Natural killer cell (primary cell): ENCODE results near the gene CCDC180. TPM values are rescaled to one million over a fixed set of nuclear protein-coding genes. Genes with fewer than 3 reads are reported as not detected.

Experiments used
- ATAC-seq, 3 donors: fragments of 150-1000 bp in 2 of 3; fragments of 200-7000 bp in 1 of 3; cut with Tn5 transposase; 1 replicate in 1 of 3; 2 replicates in 2 of 3; pipeline ENCODE4 v1.10.0; 2021; ENCODE audit warnings: mild to moderate bottlenecking in 2 of 3, moderate library complexity in 2 of 3
- DNase-seq, 2 donors: peaks; one replicate each; pipeline versions ENCODE4 v3.0.0 to v3.0.0-alpha.2; 2013 to 2021; ENCODE audit warnings: mixed read lengths in 1 of 2
- H3K27ac ChIP-seq: one replicate; pipeline ENCODE4 v1.5.1; 2013; ENCODE audit warnings: mild to moderate bottlenecking, low read length
- H3K27me3 ChIP-seq: one replicate; pipeline ENCODE4 v1.6.1; 2013; ENCODE audit warnings: low read length; ENCODE audit not compliant: control insufficient read depth, insufficient read depth
- H3K36me3 ChIP-seq: one replicate; pipeline ENCODE4 v1.6.1; 2013; ENCODE audit warnings: low read length; ENCODE audit not compliant: control insufficient read depth, insufficient read depth
- H3K4me1 ChIP-seq: one replicate; pipeline ENCODE4 v1.6.1; 2013; ENCODE audit warnings: low read length; ENCODE audit not compliant: control insufficient read depth, insufficient read depth
- H3K4me3 ChIP-seq: one replicate; pipeline ENCODE4 v1.5.1; 2013; ENCODE audit warnings: low read length
- H3K9me3 ChIP-seq: one replicate; pipeline ENCODE4 v1.6.1; 2013; ENCODE audit warnings: low read length; ENCODE audit not compliant: control insufficient read depth, insufficient read depth
- H3K27ac Mint-ChIP-seq, 2 donors: one replicate each; pipeline ENCODE4 v1.8.0; 2022; ENCODE audit warnings: mild to moderate bottlenecking in 2 of 2, mixed read lengths in 2 of 2, moderate library complexity in 1 of 2
- H3K27me3 Mint-ChIP-seq, 2 donors: one replicate each; pipeline ENCODE4 v1.8.0; 2022; ENCODE audit warnings: low read depth in 2 of 2, mixed read lengths in 2 of 2
- H3K36me3 Mint-ChIP-seq: one replicate; pipeline ENCODE4 v1.8.0; 2022; ENCODE audit warnings: mixed read lengths
- H3K4me1 Mint-ChIP-seq, 2 donors: one replicate each; pipeline ENCODE4 v1.8.0; 2022; ENCODE audit warnings: mixed read lengths in 2 of 2
- H3K4me3 Mint-ChIP-seq: one replicate; pipeline ENCODE4 v1.8.0; 2022; ENCODE audit warnings: mild to moderate bottlenecking, moderate library complexity, mixed read lengths
- H3K9me3 Mint-ChIP-seq, 2 donors: one replicate each; pipeline ENCODE4 v1.8.0; 2022; ENCODE audit warnings: mixed read lengths in 2 of 2
- CTCF ChIP-seq: fragments of 200-600 bp; IDR thresholded peaks from one replicate; pipeline ENCODE4 v1.8.0; 2022; ENCODE audit warnings: antibody characterized with exemption
- WGBS: methylation state at CpG from one replicate; pipeline ENCODE4 v1.1.7; 2013; ENCODE audit warnings: missing lambda C conversion rate; ENCODE audit not compliant: insufficient coverage; 5-methylcytosine and 5-hydroxymethylcytosine counted together
- intact Hi-C: fragments of 100-400 bp; cut with micrococcal nuclease; formaldehyde crosslinking; loops from one replicate; pipeline ENCODE4 v1.14.2; 2022
- total RNA-seq, 4 donors: library from RNA; stranded (reverse); fragments of 120-200 nt in 1 of 4; gene quantifications; one replicate each; pipeline versions ENCODE4 v1.2.3 to v1.2.4, GENCODE V29; 2013 to 2022

Gene CCDC180
- total RNA-seq, 3 donors from 2014 or later (not counting 1 experiment from before 2014, with no cell fraction given): 11.9 to 17.8 (median 15.1) TPM

- no peak for ATAC-seq
- 100% methylated on average over 1 of the region's 2 CpGs for WGBS
- no peak for TF ChIP-seq CTCF
- Mint-ChIP-seq H3K4me3 (no peak overlapping the region), H3K27ac (no peak overlapping the region), H3K9me3 (no peaks in the 10 kb centered on the region), H3K36me3 (peaks cover 42% of the 10 kb centered on the region), H3K4me1 (no peaks in the 10 kb centered on the region), H3K27me3 (no peaks in the 10 kb centered on the region)
- Histone ChIP-seq H3K4me3 (no peak overlapping the region), H3K4me1 (no peaks in the 10 kb centered on the region), H3K27me3 (no peaks in the 10 kb centered on the region), H3K9me3 (no peaks in the 10 kb centered on the region), H3K27ac (no peak overlapping the region), H3K36me3 (peaks cover 37% of the 10 kb centered on the region)
- no peak for DNase-seq
- intact Hi-C loops: no loop called here
Measured at GRCh38 chr9:97284798-97285197, 22.7 kb upstream of the CCDC180 start.

GRCh38 chr9:97292200-97292599 is 15.3 kb upstream of the CCDC180 start:
- no peaks in the 10 kb centered on the region for H3K27me3 Mint-ChIP-seq
- H3K36me3 Mint-ChIP-seq: peaks cover 25% of the 10 kb centered on the region
- ATAC-seq (no peak), DNase-seq (no peak)
- TF ChIP-seq CTCF: no peak
- no peaks in the 10 kb centered on the region for H3K9me3 ChIP-seq
- no peak overlapping the region for H3K4me3 Mint-ChIP-seq
- H3K4me3 ChIP-seq: no peak overlapping the region
- H3K4me1 Mint-ChIP-seq: peaks cover 13 to 18% of the 10 kb centered on the region in 2 donors
- no peak overlapping the region for H3K27ac Mint-ChIP-seq
- no peaks in the 10 kb centered on the region for H3K9me3 Mint-ChIP-seq
- 96% methylated on average over 3 of the region's 3 CpGs for WGBS
- no peak overlapping the region for H3K27ac ChIP-seq
- peaks cover 11% of the 10 kb centered on the region for H3K4me1 ChIP-seq
- intact Hi-C loops: no loop called here
- no peaks in the 10 kb centered on the region for H3K27me3 ChIP-seq
- H3K36me3 ChIP-seq: peaks cover 38% of the 10 kb centered on the region

- no peak for TF ChIP-seq CTCF
- intact Hi-C loops: no loop called here
- H3K36me3 Mint-ChIP-seq: peaks cover 24% of the 10 kb centered on the region
- no peaks in the 10 kb centered on the region for H3K27me3 ChIP-seq
- peaks cover 13 to 18% of the 10 kb centered on the region in 2 donors for H3K4me1 Mint-ChIP-seq
- peaks cover 11% of the 10 kb centered on the region for H3K4me1 ChIP-seq
- peaks cover 3% of the 10 kb centered on the region for H3K9me3 ChIP-seq
- DNase-seq (no peak), ATAC-seq (no peak)
- H3K27ac Mint-ChIP-seq: peak overlapping the region in 1 of 2 donors; percentile 63
- 49% methylated on average over 6 of the region's 6 CpGs for WGBS
- no peak overlapping the region for H3K27ac ChIP-seq
- no peaks in the 10 kb centered on the region for H3K9me3 Mint-ChIP-seq
- no peak overlapping the region for H3K4me3 Mint-ChIP-seq
- peaks cover 29% of the 10 kb centered on the region for H3K36me3 ChIP-seq
- no peaks in the 10 kb centered on the region for H3K27me3 Mint-ChIP-seq
- H3K4me3 ChIP-seq: no peak overlapping the region
Measured at GRCh38 chr9:97293207-97293721, 14.2 kb upstream of the CCDC180 start.

GRCh38 chr9:97293818-97294217 is 13.6 kb upstream of the CCDC180 start:
- H3K27me3 ChIP-seq: no peaks in the 10 kb centered on the region
- peaks cover 3% of the 10 kb centered on the region for H3K9me3 ChIP-seq
- Mint-ChIP-seq H3K27ac (peak overlapping the region in 1 of 2 donors; percentile 63), H3K4me1 (peaks cover 13 to 18% of the 10 kb centered on the region in 2 donors), H3K27me3 (no peaks in the 10 kb centered on the region), H3K9me3 (no peaks in the 10 kb centered on the region), H3K36me3 (peaks cover 19% of the 10 kb centered on the region), H3K4me3 (no peak overlapping the region)
- no peak for DNase-seq
- intact Hi-C loops: no loop called here
- H3K4me3 ChIP-seq: no peak overlapping the region
- WGBS: 77% methylated on average over 6 of the region's 6 CpGs
- no peak overlapping the region for H3K27ac ChIP-seq
- ATAC-seq: no peak
- H3K36me3 ChIP-seq: peaks cover 24% of the 10 kb centered on the region
- H3K4me1 ChIP-seq: peaks cover 11% of the 10 kb centered on the region
- no peak for TF ChIP-seq CTCF
